ENCODE results near the gene GPER1.
A peak's percentile ranks its signal among the peaks of the same experiment; 100 is the strongest.
"Not testable (repeated sequence)": the region's sequence is repeated elsewhere in the genome, so short reads cannot be mapped to it uniquely, and the experiment has no call there.

The GPER1 gene

DNA sequence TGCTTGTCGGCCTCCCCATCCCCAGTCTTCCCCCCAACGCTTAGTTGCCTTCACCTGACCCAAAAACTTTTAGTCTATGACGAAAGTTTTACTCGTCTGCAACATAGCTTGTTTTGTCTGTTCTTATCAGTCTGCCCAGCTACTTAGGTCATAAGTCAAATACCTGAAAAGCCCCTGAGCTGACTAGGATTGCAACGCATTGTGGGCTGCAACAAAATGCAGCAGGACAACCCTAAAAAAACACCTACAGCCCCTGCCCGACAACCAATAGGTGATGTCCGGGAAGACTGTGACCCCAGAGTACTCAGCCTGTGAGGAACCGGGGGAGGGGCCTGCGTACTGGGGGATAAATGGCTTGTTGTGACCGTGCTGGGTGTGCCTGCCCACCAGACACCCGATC is 19.3 kb upstream of the GPER1 start:
- no peak for DNase-seq (ENCODE audit: low spot score)

DNA sequence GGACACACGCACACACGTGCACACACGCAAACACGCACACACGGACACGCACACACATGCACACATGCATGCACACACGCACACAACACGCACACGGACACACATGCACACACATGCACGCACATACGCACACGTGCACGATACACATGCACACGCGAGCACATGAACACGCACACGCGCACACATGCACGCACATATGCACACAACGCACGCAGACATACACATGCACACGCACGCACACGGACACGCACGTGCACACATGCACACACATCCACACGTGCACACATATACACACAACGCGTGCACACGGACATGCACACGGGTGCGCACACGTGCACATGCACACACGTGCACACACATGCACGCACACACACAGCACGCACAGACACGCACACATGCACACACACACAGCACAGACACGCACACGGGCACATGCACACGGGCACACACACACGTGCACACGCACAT is 17.3 kb upstream of the GPER1 start:
- DNase-seq (ENCODE audit: low spot score), result no peak

DNA sequence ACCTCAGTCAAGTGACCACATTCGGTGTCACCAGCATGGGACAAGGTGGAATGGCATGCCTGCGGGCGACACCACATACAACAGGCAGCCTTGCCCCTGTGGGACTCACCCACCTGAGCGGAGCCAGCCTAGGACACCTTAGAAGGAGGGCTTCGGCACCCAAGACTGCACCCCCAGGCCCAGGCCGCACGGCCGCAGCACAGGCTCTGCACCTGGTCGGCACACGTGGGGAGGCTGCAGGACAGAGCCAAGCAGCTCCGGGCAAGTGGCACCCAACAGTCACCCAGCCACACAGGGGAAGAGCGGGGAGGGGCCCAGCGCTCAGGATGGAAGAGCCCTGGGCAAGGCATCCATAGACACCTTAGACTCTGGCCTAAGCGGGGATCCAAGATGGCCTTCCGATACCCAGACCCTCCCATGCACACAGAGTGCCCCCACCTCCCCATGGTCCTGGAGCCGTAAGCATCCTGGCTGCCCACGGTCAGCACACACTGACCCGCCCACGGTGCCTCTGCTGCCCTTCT is 16.1 kb upstream of the GPER1 start:
- DNase-seq (ENCODE audit: low spot score), result no peak

DNA sequence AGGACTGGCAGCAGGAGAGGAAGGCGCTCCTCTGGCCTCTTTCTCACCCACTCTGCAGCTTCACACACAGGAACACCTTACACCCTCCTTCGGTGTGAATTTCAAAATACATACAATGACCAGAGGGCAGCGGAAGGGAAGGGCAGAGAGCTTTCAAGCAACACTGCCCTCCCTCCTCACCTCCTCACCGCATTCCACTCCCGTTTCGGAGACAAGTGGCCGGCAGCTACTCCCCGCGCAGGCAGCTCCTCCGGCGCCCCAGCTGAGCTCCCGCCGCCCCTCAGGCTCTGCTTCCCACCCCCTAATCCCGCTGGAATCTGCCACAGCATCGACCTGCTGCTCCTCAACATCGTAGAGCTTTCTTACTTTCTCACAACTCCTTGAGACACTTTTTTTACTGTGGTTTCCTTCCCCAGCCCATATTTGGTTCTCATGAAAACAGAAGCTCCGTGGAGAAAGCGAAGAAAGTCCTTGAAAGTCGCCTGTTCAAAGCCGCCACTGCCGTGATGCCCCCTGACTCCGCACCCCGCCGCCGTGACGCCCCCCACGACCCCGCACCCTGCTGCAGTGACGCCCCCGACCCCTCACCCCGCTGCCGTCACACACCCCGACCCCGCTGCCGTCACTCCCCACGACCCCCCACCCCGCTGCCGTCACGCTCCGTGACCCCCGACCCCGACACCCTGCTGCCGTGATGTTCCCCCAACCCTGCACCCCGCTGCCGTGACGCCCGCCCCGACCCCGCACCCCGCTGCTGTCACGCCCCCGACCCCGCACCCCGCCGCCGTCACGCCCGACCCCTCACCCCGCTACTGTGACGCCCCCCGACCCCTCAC is 14.6 kb upstream of the GPER1 start:
- no peak for DNase-seq (ENCODE audit: low spot score)

DNA sequence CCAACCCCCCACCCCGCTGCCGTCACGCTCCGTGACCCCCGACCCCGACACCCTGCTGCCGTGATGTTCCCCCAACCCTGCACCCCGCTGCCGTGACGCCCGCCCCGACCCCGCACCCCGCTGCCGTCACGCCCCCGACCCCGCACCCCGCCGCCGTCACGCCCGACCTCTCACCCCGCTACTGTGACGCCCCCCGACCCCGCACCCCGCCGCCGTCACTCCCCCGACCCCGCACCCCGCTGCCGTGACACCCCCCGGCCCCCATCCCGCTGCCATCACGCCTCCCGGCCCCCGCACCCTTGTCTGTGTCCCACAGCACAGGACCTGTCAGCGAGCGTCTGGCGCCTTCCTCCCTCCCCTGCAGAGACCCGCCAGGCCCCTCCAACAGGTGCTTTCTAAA is 13.9 kb upstream of the GPER1 start:
- not testable (repeated sequence) for DNase-seq (ENCODE audit: low spot score)

DNA sequence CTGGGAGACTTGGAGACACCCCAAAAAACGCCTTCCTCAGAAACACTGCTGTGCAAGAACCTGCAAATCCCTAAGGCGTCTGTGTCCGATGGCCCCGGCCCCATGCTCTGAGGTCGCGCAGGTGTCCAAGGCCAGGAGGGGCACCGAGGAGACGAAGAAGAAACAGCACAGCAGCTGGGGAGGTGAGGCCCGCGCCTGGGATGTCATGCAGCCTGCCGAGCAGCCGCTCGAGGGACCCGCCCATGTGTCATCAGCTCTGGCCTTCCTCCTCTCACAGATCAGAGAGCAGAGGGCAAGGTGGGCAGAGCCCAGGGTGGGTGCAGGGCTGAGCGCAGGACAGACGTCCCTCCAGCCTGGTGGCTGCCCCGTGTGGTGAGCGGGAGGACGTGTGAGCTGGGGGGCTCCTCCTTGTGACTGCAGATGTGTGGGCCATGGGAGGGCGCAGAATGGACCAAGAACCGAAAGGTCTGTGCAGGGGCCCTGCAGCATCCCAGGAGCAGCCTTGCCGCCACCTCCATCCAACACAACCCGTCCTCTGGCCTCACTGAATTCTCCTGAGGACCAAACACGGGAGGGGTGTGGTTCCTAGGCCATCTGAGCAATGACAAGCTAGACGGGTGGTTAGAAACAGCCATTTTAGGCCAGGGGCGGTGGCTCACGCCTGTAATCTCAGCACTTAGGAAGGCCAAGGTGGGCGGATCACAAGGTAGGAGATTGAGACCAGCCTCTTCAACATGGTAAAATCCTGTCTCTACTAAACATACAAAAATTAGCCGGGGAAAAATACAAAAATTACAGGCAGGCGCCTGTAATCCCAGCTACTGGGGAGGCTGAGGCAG is 13.1 kb upstream of the GPER1 start:
- no peak for DNase-seq (ENCODE audit: low spot score)

DNA sequence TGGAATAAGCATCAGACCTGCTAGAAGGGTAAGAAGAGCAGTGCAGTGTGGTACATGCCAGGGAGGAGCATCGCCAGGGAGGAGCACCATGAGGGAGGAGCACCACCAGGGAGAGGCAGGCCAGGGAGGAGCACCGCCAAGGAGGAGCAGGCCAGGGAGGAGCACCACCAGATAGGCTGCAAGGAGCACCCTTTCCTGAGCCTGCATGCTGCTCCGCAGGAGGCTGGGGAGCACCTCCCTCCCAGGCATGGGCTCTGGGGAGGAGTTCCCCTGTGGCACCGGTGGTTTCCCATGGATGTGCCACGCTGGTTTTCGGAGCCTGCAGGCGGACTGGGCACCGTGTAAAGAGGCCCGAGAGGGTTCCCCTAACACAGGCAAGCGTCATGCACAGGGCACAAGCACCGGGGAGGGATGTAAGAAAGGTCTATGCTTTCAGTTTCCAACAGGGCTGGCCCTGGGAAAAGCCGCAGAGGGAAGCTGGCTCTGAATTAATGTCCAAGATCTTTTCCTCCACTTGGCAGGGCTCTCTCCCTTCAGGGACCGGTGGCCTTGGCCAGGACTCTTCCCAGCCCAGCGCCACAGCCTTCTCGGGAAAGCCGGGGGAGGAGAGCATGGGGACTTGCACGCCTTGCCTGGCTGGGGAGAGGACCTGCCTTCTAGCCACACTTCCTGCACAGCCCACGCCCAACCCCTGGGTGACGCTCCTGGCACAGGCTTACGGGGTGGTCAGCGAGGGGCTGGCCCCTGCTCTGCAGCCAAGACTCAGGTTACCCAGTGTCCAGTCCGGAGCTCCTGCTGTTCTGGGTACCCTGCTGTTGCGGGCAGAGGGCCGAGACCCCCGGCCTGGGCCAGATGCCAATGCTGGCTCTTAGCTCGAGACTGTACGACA is 11.5 kb upstream of the GPER1 start:
- DNase-seq (ENCODE audit: low spot score), result peak; percentile 76

DNA sequence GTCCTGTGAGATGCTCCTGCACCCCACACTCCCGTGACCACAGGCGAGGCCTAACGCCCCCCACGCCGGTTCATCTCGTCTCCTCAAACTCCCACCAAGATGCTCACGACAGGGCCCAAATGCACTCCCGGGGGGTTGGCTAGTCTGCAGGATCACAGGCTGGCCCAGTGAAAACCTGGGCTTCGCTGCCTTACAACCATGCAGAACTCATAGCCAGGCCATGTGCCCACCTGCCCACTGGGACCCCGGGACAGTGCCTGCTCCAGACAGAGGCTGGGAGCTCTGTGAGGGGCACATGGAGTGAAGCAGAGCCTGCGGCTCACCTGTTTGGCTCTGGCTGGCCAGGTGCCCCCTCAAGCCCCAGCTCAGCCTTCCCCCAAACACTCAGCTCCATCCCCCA is 9.4 kb upstream of the GPER1 start:
- no peak for DNase-seq (ENCODE audit: low spot score)

DNA sequence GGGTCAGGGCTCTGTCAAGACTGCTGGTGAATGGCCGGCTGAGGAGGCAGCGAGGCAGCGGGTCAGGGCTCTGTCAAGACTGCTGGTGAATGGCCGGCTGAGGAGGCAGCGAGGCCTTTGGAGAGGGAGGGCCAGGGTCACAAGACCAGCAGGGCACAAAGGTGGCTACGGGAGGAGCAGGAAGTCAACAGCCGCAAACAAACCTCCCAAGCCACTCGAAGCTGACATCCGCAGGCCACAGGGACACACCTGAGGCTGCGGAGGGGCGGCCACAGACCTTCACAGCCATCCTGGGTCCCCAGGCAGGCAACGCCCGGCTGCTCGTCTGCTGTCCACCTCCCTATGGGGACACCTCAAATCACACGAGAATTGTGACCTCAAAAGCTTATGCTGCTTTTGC is 8.9 kb upstream of the GPER1 start:
- DNase-seq (ENCODE audit: low spot score), result no peak

DNA sequence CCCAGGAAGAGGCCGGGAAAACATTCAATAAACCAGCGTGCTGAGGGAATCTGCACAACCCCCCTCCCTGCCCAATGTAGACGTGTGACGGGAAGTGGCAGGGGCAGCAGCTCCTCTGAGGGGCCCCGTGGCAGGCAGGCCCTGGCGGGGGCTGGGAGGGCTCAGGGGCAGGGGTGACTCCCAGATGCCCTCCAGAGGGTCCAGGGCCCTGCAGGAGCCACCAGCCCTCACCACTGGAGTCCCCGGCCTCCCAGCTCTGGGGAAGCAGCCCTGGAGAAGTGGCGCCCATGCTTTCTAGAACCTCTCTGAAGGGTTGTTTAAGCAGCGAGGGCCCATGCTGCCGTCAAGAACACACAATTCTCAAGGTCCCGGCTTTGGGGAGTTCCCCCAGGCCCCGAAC is 8.4 kb upstream of the GPER1 start:
- DNase-seq (ENCODE audit: low spot score), result no peak

DNA sequence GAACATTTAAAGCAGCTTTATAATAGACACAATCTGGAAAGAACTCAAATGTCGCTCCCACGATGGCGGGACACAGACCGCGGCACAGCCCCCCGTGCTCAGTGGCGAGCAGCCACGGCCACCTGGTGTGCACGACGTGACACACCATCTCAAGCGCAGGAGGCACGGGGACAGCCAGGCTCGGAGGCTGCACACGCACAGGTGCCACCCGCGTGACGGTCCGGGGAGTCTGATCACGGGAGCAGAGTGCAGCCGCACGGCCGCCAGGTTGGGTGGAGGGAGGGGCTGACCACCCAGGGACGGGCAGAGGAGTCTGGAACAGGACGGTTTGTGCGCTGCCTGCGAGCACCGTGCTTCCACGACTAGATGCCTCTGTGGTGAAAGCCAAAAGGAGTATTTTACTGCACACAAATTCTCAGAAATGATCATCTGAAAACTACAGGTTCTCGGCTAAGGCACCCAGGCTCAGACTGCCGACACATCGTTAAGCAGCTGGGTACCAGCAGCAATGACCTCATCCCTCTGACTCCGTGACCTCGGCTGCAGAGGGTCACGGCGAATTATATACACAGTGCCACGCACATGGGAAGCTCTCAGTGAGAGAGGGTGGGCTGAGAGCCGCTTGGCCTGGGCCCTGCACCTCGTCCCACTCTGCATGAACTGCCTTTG is 7.5 kb upstream of the GPER1 start:
- no peak for DNase-seq (ENCODE audit: low spot score)

DNA sequence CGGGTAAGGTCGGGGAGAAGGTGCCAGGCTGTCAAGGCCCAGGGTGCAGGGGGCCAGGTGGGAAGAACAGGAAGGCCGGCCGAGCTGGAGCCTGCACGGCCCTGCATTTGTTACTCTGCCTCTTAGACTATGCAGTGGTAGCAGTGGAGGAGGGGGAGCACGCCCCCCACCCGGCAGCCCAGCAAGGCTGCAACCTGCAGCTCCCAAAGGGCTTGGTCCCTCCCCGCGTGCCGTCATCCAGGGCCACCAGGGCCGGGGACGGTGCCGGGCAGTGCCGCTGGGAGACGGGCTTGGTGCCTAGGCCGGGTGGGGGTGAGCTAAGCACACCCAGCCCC is 7.0 kb upstream of the GPER1 start:
- DNase-seq (ENCODE audit: low spot score), result no peak

DNA sequence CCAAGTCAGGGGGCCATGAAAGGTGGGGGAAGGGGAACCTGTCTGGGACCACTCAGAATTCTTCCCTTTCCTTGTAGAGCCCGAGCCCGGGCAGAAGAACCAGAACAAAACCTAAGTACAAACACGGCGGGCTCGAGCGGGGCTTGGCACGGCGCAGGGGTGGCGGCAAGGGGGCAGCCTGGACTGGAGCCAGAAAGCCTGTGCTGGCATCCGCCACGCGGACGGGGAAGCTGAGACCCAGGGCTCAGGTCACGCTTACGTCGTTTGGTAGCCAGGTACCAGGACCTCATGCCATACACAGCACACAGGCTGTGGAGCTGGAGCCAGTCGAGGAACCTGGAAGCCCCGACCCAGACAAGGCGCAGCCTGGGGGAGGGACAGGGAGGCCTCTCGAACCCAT is 6.6 kb upstream of the GPER1 start:
- no peak for DNase-seq (ENCODE audit: low spot score)

DNA sequence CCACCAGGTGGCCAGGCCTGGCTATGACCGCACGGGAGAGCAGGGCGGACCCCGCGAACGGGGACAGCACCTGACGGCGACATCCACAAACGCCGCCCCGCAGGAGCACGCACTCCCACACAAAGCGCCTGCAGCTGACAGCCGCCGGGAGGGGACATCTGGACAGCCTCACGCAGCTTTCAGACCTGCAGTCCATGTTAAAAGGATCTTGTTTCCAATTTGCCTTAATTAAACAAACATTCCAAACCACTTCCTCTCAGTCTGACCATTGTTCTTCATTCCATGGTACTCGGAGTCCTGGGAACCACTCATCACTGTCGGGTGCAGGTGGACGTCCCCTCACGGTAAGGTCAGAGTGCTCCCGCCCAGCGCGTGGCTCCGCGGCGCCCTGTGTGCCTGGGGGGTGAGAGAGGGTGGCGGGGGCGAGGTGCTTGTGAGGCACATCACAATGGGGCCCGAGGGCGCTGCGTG is 5.9 kb upstream of the GPER1 start:
- no peak for DNase-seq (ENCODE audit: low spot score)

DNA sequence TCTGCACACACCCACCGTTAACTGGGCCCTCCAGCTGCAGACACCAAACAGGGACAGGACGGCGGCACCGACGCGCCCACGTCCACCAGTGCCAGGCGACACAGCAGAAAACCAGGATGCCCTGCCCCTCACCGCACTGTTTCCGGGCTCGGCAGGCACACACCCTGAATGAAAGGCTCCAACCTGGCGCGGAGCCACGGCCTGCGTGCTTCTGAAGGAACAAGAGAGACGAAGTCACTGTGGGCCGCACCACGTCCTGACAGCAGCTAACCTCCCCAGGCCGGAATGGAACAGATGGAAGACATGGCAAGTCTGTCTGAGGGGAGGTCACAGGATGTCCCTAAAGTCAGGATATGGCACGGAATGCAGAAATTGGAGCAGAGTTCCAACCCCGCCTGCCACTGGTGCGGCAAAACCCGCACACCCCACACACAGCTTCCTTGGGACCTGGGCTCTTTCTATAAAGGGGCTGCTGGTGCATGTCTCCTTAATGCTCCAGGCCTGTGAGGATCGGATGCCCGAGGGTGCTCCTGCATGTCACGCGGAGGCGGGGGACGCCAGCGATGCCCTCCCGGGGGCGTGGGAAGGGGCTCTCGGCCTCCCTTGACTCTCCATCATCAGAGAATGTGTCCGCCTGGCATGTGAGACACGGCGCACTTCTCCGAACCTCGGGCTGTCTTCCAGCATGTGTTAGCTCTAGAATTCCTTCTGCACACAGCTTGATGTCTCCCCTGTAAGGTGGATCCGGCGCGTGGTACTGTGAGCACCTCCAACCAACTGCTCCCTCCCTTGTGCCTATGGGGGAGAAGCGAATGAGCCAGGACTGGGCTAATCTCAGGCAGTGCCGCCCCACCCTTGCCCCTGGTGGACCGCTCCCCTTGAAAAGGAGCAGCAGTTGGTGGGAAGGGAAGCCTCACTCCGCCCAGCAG is 3.9 kb upstream of the GPER1 start:
- DNase-seq (ENCODE audit: low spot score), result no peak

DNA sequence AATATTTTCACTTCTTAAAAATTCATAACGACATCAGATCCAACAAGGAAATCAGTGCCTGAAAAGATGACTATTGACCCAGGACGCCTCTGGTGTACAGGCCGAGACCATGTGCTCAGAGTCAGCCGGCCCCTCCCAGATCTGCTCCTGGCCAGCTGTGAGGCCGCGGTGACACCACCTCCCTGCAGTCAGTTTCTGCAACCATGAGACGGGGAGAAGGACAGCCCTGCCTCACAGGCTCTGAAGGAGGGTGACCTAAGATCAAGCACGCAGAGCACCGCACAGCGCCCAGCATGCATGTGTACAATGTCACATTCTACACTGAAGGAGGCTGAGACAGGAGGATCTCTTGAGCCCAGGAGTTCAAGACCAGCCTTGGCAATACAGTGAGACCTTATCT is 2.6 kb upstream of the GPER1 start:
- peak; percentile 30 for DNase-seq (ENCODE audit: low spot score)

DNA sequence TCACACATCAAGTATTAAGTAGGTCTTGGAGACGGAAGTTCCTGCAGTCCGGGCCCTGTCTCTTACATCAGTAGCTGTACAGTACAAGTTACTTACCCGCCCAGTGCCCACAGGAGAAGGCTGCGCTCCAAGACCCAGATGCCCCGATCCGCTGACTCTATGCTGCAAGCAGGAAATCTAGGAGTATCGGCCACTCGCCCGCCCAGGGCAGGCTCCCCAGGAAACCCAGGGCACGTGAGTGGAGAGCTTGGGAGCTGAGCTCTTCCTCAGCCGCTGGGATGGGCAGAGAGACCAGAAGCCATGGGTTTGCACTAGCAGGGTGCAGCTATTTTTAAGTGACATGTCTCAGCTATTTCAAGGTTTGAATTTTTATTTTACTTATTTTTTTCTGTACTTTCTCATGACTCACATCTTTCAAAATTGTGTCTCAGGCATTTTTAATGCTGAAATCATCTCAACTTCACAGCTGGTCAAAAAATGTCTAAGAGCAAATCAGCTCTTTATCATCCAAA is 1.9 kb upstream of the GPER1 start:
- DNase-seq (ENCODE audit: low spot score), result peak; percentile 24

DNA sequence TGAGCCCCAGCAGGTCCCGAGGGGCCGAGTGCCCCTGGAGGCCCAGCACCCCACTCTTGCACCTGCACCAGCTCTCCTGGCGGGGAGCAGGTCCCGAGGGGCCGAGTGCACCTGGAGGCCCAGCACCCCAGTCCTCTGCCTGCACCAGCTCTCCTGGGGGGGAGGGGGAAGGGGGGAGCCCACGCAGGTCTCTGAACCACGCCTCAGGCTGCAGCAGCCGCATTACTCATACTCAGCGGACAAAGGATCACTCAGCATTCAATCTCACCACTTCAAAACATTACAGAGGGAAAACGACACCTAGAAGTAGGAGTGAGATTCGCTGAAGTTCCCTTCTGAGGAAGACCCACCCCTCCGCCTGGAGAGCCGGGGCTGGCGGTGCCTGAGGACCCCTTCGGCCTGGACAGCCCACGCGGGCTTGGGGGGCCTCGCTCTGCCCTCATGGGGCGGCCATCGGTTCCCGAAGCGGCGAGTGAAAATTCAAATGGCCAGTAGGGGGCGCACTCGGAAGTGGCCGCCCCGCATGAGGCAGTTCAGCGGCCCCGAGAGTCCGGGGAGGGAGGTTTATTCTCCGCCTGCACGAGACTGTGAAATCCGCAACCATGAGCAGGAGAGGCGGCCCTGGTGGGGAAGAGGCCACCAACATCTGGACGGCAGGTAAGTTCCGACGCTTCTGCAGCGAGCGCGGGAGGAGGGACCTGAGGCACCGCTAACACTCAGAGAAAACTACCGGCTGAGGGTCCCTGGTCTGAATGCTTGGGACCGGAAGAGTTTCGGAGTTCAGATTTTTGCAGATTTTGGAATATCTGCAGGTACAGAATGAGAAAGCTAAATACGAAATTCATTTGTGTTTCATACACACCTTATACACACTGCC is 1.1 kb upstream of the GPER1 start:
- DNase-seq (ENCODE audit: low spot score), result peak; percentile 91

DNA sequence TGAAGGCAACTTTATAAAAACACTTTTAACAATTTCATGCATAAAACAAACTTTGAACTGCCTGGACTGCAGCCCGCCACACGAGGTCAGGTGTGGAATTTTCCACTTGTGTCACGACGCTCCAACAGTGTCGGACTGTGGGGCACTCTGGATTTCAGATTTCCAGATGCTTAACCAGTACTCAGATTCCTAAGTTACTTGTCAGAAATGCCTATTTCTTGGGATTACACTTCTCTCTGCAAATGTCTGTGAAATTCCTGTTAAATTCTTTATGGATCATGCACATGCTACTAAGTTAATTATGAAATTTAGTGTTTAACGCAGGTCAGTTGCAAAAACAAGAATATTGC is 473 bp upstream of the GPER1 start:
- DNase-seq (ENCODE audit: low spot score), result peak; percentile 60

All from AG20443 (cell line).